Mammary epithelial cell (primary cell): Measurements from ENCODE around the gene SCAND1.

Experiments used
- CTCF ChIP-seq, 2 donors: IDR thresholded peaks in 1 of 2; conservative IDR thresholded peaks in 1 of 2; 2 replicates each; pipeline ENCODE4 v1.5.1; 2011 to 2012; ENCODE audit warnings: inconsistent platforms in 2 of 2, low read length in 2 of 2, mild to moderate bottlenecking in 2 of 2, control low read depth in 1 of 2, low read depth in 1 of 2; ENCODE audit not compliant: insufficient read depth in 1 of 2; ENCODE audit errors: extremely low read depth in 1 of 2
- EZH2 ChIP-seq: IDR thresholded peaks from 2 replicates; pipeline ENCODE4 v1.6.1; 2012; ENCODE audit warnings: low read length, inconsistent platforms, borderline replicate concordance

DNA sequence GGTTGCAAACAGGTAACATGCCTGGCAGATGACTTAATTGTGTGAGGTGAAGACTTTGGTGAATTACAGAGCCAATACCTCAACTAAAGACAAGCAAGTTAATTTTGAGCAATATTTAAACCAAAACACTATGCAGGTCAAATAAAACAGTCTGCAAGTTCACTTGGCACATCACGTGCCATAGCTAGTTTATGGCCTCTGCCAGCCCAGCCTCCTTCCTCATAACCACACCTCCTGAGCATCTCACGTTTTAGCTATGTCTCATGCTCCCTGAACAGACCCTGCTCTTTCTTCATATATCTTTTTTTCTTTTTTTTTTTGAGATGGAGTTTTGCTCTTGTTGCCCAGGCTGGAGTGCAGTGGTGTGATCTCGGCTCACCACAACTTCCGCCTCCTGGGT, 9.6 kb upstream of the SCAND1 start:
- TF ChIP-seq CTCF (conservative IDR thresholded peaks at IDR 0.05 in 1 of 2, IDR thresholded peaks at IDR 0.05 in 1 of 2; ENCODE audit: extremely low read depth in 1 of 2, insufficient read depth in 1 of 2, low read depth in 1 of 2, low read length in 2 of 2) (no peak), EZH2 (no peak)
